ENCODE measurements around the gene ZMAT3.

ZMAT3 gene

DNA sequence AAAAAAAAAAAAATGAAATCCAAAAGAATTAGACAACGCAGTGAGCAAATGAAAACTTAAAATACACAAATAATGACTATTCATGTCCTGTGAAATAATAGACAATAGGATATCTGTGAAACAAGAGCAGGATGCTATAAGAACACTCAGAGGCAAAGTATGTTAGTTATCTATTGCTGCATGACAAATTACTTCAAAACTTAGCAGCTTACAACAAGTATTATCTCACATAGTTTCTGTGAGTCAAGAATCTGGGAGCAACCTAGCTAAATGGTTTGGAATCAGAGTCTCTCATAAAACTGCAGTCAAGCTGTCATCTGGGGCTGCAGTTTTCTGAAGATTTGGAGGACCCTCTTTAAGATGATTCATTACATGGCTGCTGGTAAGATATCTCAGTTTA, 36.5 kb upstream of the ZMAT3 start:
- no peak overlapping the region for H3K23ac ChIP-seq (ENCODE audit: low read length in 2 of 2)
- WGBS: no CpG with 5 or more reads among the region's 1 CpG
- no peaks in the 10 kb centered on the region for H3K79me1 ChIP-seq (replicated peaks; ENCODE audit: low read length, poor library complexity, severe bottlenecking)
- H3K18ac ChIP-seq (ENCODE audit: low read depth in 1 of 2, low read length in 2 of 2): no peak overlapping the region
- peaks cover 2% of the 10 kb centered on the region for H3K4me1 ChIP-seq (ENCODE audit: control insufficient read depth, insufficient read depth, low read depth, low read length)
- H3K9me3 ChIP-seq (ENCODE audit: control insufficient read depth, low read length): no peaks in the 10 kb centered on the region
- no peaks in the 10 kb centered on the region for H3K36me3 ChIP-seq (ENCODE audit: control insufficient read depth in 1 of 2, insufficient read depth in 2 of 2, low read depth in 1 of 2, low read length in 2 of 2)
- DNase-seq: peak; percentile 56
- H3K4me3 ChIP-seq (ENCODE audit: insufficient read depth in 1 of 2, low read depth in 1 of 2, low read length in 2 of 2): no peak overlapping the region
- H2BK12ac ChIP-seq (ENCODE audit: low read length in 2 of 2): no peak overlapping the region
- H4K91ac ChIP-seq (ENCODE audit: low read length): no peak overlapping the region
- no peak overlapping the region for H3K9ac ChIP-seq (ENCODE audit: low read length)
- no peak overlapping the region for H2BK15ac ChIP-seq (ENCODE audit: low read depth, poor library complexity, severe bottlenecking)
- H2AFZ ChIP-seq (ENCODE audit: low read depth, low read length): no peak overlapping the region
- H2AK5ac ChIP-seq (ENCODE audit: low read length, severe bottlenecking): no peak overlapping the region
- no peak overlapping the region for H4K8ac ChIP-seq (ENCODE audit: low read length)
- H2BK5ac ChIP-seq (ENCODE audit: low read depth, low read length, poor library complexity, severe bottlenecking): no peak overlapping the region
- no peaks in the 10 kb centered on the region for H3K27me3 ChIP-seq (ENCODE audit: control insufficient read depth in 1 of 2, insufficient read depth in 1 of 2, low read length in 2 of 2)
- H3K27ac ChIP-seq (ENCODE audit: low read length, poor library complexity, severe bottlenecking): peak overlapping the region; percentile 55
- no peak overlapping the region for H3K14ac ChIP-seq (ENCODE audit: low read length in 2 of 2)
- no peak overlapping the region for H3K4me2 ChIP-seq (ENCODE audit: low read length, poor library complexity, severe bottlenecking)
- no peak overlapping the region for H3K4ac ChIP-seq (ENCODE audit: low read depth in 1 of 2, low read length in 2 of 2)
- no peak overlapping the region for H2BK120ac ChIP-seq (ENCODE audit: low read depth, low read length)

- 63% methylated on average over 2 of the region's 3 CpGs for whole genome bisulfite sequencing
- no peak overlapping the region for H3K4ac ChIP-seq (ENCODE audit: low read depth in 1 of 2, low read length in 2 of 2)
- peaks cover 2% of the 10 kb centered on the region for H3K4me1 ChIP-seq (ENCODE audit: control insufficient read depth, insufficient read depth, low read depth, low read length)
These were observed 36.0 kb upstream of the ZMAT3 start for GRCh38 chr3:179107617-179108016.

DNA sequence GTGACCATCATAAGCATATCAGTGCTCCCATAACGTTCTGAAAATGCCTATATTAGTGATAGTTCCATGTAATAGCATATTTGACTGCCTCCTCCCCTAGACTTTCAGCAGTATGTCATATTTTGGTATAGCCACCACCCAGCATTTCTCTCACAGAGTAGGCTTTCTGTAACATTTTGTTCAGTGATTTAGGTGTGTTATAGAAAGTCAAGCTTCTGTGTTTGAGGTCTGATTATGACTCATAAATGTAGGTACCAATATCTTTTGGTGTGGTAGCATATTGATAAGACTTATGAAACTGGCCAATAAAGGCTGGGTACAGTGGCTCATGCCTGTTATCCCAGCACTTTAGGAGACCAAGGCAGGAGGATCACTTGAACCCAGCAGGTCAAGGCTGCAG, 34.3 kb upstream of the ZMAT3 start:
- Histone ChIP-seq H3K27ac (ENCODE audit: low read length, poor library complexity, severe bottlenecking) (no peak overlapping the region), H3K9me3 (ENCODE audit: control insufficient read depth, low read length) (no peaks in the 10 kb centered on the region), H3K4me1 (ENCODE audit: control insufficient read depth, insufficient read depth, low read depth, low read length) (peaks cover 2% of the 10 kb centered on the region), H2BK5ac (ENCODE audit: low read depth, low read length, poor library complexity, severe bottlenecking) (no peak overlapping the region), H3K23ac (ENCODE audit: low read length in 2 of 2) (no peak overlapping the region), H3K27me3 (ENCODE audit: control insufficient read depth in 1 of 2, insufficient read depth in 1 of 2, low read length in 2 of 2) (no peaks in the 10 kb centered on the region), H3K36me3 (ENCODE audit: control insufficient read depth in 1 of 2, insufficient read depth in 2 of 2, low read depth in 1 of 2, low read length in 2 of 2) (no peaks in the 10 kb centered on the region), H3K4me3 (ENCODE audit: insufficient read depth in 1 of 2, low read depth in 1 of 2, low read length in 2 of 2) (no peak overlapping the region), H2BK12ac (ENCODE audit: low read length in 2 of 2) (peak overlapping the region in 1 of 2 experiments; percentile 87), H2BK120ac (ENCODE audit: low read depth, low read length) (no peak overlapping the region), H3K79me1 (replicated peaks; ENCODE audit: low read length, poor library complexity, severe bottlenecking) (no peaks in the 10 kb centered on the region), H2BK15ac (ENCODE audit: low read depth, poor library complexity, severe bottlenecking) (no peak overlapping the region), H4K8ac (ENCODE audit: low read length) (no peak overlapping the region), H3K14ac (ENCODE audit: low read length in 2 of 2) (no peak overlapping the region), H2AFZ (ENCODE audit: low read depth, low read length) (no peak overlapping the region), H3K9ac (ENCODE audit: low read length) (no peak overlapping the region), H2AK5ac (ENCODE audit: low read length, severe bottlenecking) (no peak overlapping the region), H3K4me2 (ENCODE audit: low read length, poor library complexity, severe bottlenecking) (no peak overlapping the region), H3K4ac (ENCODE audit: low read depth in 1 of 2, low read length in 2 of 2) (no peak overlapping the region), H4K91ac (ENCODE audit: low read length) (no peak overlapping the region), H3K18ac (ENCODE audit: low read depth in 1 of 2, low read length in 2 of 2) (no peak overlapping the region)
- no peak for DNase-seq
- WGBS: no CpG with 5 or more reads among the region's 1 CpG

More at GRCh38 chr3:179107617-179108016, 36.0 kb upstream of the ZMAT3 start:
- Histone ChIP-seq H3K27ac (ENCODE audit: low read length, poor library complexity, severe bottlenecking) (no peak overlapping the region), H4K8ac (ENCODE audit: low read length) (no peak overlapping the region), H3K4me2 (ENCODE audit: low read length, poor library complexity, severe bottlenecking) (no peak overlapping the region), H3K4me3 (ENCODE audit: insufficient read depth in 1 of 2, low read depth in 1 of 2, low read length in 2 of 2) (no peak overlapping the region), H3K18ac (ENCODE audit: low read depth in 1 of 2, low read length in 2 of 2) (peak overlapping the region in 1 of 2 experiments; percentile 38), H2AFZ (ENCODE audit: low read depth, low read length) (no peak overlapping the region), H3K23ac (ENCODE audit: low read length in 2 of 2) (no peak overlapping the region), H3K27me3 (ENCODE audit: control insufficient read depth in 1 of 2, insufficient read depth in 1 of 2, low read length in 2 of 2) (no peaks in the 10 kb centered on the region), H3K14ac (ENCODE audit: low read length in 2 of 2) (no peak overlapping the region), H3K79me1 (replicated peaks; ENCODE audit: low read length, poor library complexity, severe bottlenecking) (no peaks in the 10 kb centered on the region), H4K91ac (ENCODE audit: low read length) (no peak overlapping the region), H3K36me3 (ENCODE audit: control insufficient read depth in 1 of 2, insufficient read depth in 2 of 2, low read depth in 1 of 2, low read length in 2 of 2) (no peaks in the 10 kb centered on the region), H3K9me3 (ENCODE audit: control insufficient read depth, low read length) (no peaks in the 10 kb centered on the region), H2BK12ac (ENCODE audit: low read length in 2 of 2) (no peak overlapping the region), H2BK5ac (ENCODE audit: low read depth, low read length, poor library complexity, severe bottlenecking) (no peak overlapping the region), H3K9ac (ENCODE audit: low read length) (no peak overlapping the region), H2BK120ac (ENCODE audit: low read depth, low read length) (no peak overlapping the region), H2BK15ac (ENCODE audit: low read depth, poor library complexity, severe bottlenecking) (no peak overlapping the region), H2AK5ac (ENCODE audit: low read length, severe bottlenecking) (peak overlapping the region; percentile 42)
- no peak for DNase-seq

- H2BK12ac ChIP-seq (ENCODE audit: low read length in 2 of 2): peak overlapping the region in 1 of 2 experiments; percentile 77
- H3K9ac ChIP-seq (ENCODE audit: low read length): peak overlapping the region; percentile 65
- H4K91ac ChIP-seq (ENCODE audit: low read length): no peak overlapping the region
- H2AFZ ChIP-seq (ENCODE audit: low read depth, low read length): no peak overlapping the region
- H4K8ac ChIP-seq (ENCODE audit: low read length): peak overlapping the region; percentile 88
- H3K23ac ChIP-seq (ENCODE audit: low read length in 2 of 2): no peak overlapping the region
- H2BK120ac ChIP-seq (ENCODE audit: low read depth, low read length): no peak overlapping the region
- peak; percentile 28 for DNase-seq
- no peaks in the 10 kb centered on the region for H3K27me3 ChIP-seq (ENCODE audit: control insufficient read depth in 1 of 2, insufficient read depth in 1 of 2, low read length in 2 of 2)
- H3K4ac ChIP-seq (ENCODE audit: low read depth in 1 of 2, low read length in 2 of 2): no peak overlapping the region
- no peak overlapping the region for H2BK5ac ChIP-seq (ENCODE audit: low read depth, low read length, poor library complexity, severe bottlenecking)
- H3K36me3 ChIP-seq (ENCODE audit: control insufficient read depth in 1 of 2, insufficient read depth in 2 of 2, low read depth in 1 of 2, low read length in 2 of 2): no peaks in the 10 kb centered on the region
- H3K14ac ChIP-seq (ENCODE audit: low read length in 2 of 2): no peak overlapping the region
- H3K27ac ChIP-seq (ENCODE audit: low read length, poor library complexity, severe bottlenecking): no peak overlapping the region
- peak overlapping the region in 1 of 2 experiments; percentile 79 for H3K18ac ChIP-seq (ENCODE audit: low read depth in 1 of 2, low read length in 2 of 2)
- no peak overlapping the region for H2BK15ac ChIP-seq (ENCODE audit: low read depth, poor library complexity, severe bottlenecking)
- no peak overlapping the region for H3K4me3 ChIP-seq (ENCODE audit: insufficient read depth in 1 of 2, low read depth in 1 of 2, low read length in 2 of 2)
- no peaks in the 10 kb centered on the region for H3K79me1 ChIP-seq (replicated peaks; ENCODE audit: low read length, poor library complexity, severe bottlenecking)
- H2AK5ac ChIP-seq (ENCODE audit: low read length, severe bottlenecking): no peak overlapping the region
- H3K4me2 ChIP-seq (ENCODE audit: low read length, poor library complexity, severe bottlenecking): no peak overlapping the region
- H3K4me1 ChIP-seq (ENCODE audit: control insufficient read depth, insufficient read depth, low read depth, low read length): peaks cover 2% of the 10 kb centered on the region
- no peaks in the 10 kb centered on the region for H3K9me3 ChIP-seq (ENCODE audit: control insufficient read depth, low read length)
These were observed 29.0 kb upstream of the ZMAT3 start for GRCh38 chr3:179100652-179101051.

Measured in mesenchymal stem cell (in vitro differentiated cells and primary cell).